ENCODE measurements around the gene GSDME.

DNA sequence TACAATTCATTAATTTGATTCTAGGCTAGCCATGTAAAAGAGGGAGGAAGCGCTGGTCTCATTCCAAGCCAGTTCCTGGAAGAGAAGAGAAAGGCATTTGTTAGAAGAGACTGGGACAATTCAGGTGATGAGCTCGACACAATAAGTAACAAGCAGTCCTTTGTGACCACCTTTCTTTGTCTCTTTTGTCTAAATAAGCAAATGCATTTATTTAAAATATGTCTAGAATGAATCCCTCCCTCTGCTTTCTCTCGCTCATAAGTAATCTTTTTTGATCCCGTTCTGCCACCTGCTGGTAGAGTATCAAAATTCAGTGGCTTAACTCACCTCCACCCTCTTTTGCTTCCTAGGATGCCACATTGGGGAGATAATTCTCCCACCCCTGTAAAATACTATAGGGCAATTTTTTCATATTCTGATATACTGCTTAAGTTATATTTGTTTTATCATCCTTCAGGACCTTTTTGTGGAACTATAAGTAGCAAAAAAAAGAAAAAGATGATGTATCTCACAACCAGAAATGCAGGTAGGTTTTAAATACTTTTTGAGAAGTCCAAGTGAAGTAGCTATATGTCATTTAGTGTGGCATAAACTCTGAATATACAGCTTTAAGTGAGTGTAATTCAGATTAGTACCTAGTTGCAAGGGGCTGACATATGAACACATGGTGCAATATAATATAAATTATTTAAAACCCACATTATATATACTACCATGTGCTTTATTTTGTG, 91.5 kb downstream of the GSDME start:
- TF ChIP-seq POLR2A (IDR thresholded peaks at IDR 0.05; ENCODE audit: low read depth, low read length) (no peak), POLR2AphosphoS5 (IDR thresholded peaks at IDR 0.05; ENCODE audit: low read depth, low read length) (no peak), TAF1 (IDR thresholded peaks at IDR 0.05; ENCODE audit: borderline replicate concordance, low read depth, low read length) (no peak)
